HG03025 (cell line): Measurements from ENCODE around the gene EDN3.

Experiments used
- ATAC-seq: cut with Tn5 transposase; IDR thresholded peaks from one replicate; pipeline ENCODE4 v1.9.1; 2021; ENCODE audit warnings: mild to moderate bottlenecking, moderate library complexity; ENCODE audit not compliant: unreplicated experiment, low FRiP score

EDN3 gene

GRCh38 chr20:59307270-59307669 is 6.9 kb downstream of the EDN3 start:
- no peak for ATAC-seq

- no peak for ATAC-seq
These were observed 8.2 kb downstream of the EDN3 start for GRCh38 chr20:59308493-59309201.

DNA sequence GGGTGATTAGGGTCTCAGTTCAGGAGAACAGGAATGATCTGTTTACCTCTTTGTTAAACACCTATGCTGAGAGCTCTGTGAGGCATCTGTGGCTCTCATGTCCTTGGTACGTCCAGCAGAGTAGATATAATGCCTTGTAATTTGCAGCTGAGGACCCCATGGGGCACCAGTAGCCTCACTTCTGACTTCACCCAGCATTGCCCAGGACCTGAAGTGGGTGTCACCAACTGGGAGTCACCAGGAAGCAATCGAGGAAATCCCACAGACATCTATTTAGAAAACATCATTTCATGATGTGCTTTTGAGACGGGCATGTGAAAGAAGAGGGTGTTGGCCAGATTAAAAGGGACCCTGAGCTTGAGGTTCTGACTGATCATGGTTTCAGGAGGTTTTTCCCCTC is 8.8 kb downstream of the EDN3 start:
- ATAC-seq, result no peak

- ATAC-seq, result no peak
These were observed 14.6 kb downstream of the EDN3 start for GRCh38 chr20:59314997-59315396.

DNA sequence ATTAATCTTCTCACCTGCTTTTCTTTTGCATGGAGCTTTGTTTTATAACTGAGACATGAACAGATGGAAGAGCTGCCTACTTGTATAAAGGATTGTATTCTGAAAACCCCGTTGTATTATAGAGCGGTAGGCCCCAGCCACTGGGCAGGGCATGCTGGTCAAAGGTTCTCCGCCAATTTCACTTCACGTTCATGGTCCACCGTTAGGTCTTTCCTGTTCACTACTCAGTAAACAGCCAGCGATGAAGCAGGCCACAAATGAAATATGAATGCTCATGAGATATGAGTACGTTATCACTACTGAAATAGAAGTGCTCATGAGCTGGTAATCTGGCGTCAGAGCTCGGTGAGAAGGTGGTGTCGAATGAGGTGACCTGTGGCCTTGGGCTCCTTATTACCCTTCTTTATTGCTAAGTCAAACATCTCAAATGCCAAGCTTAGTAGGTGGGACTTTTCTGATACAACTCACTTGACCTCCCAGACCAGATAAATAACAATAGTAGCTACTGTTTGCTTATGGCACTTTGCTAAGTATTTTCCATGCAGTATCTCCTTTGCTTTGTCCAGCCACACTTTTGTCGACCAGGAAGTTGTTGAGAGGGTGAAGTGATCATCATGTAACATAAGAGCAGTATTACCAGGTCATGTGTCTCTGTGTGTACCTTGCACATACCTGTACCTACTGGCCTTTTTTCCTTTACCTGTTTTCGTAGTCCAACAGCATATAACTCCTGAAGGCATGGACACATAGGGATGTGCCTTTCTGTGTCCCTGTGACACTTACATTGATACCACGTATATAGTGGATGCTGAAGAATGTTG is 16.7 kb downstream of the EDN3 start:
- no peak for ATAC-seq

GRCh38 chr20:59318201-59318790 is 17.9 kb downstream of the EDN3 start:
- ATAC-seq, result no peak

DNA sequence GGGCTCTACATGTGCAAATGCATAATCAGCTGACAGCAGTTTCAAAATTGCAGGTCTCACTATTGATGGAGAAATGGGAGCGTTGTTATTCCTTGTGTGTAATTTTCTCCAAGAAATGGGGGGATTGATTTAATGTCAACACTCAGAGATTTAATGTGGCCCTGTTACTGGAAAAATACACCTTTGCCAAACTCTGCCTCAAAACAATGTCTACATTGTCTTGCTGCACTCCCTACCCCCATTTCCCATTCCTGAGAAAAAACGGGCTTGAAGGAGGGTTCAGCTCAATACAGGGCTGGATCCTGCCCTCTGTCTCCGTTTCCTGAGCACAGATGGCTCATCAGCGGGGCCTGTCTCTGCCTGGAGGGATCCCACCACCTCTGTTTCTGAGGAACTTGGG is 18.4 kb downstream of the EDN3 start:
- ATAC-seq, result no peak

DNA sequence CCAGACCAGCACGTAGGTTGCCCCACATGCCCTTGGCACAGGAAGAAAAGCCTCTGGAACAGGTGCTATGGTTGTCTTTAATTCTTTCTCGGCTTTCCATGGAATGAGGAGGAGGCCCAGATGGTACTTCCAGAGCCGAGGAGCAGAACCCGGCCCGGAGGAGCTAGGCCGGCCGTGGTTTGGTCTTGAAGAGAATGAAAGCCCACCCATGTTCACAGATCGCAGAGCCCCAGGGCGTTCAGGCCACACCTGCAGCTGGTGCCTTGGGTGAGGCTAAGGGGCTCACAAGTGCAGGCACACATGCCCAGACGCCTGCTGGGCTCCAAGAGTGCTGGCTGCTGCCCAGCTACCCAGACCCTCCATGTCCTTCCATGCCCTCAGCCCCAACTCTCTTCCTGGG is 20.0 kb downstream of the EDN3 start:
- ATAC-seq, result no peak

GRCh38 chr20:59320854-59321647 is 20.6 kb downstream of the EDN3 start:
- ATAC-seq, result no peak

- ATAC-seq, result no peak
These were observed 21.7 kb downstream of the EDN3 start for GRCh38 chr20:59322081-59322480.

GRCh38 chr20:59322585-59323454 is 22.4 kb downstream of the EDN3 start:
- ATAC-seq, result no peak

GRCh38 chr20:59323731-59324130 is 23.3 kb downstream of the EDN3 start:
- no peak for ATAC-seq

DNA sequence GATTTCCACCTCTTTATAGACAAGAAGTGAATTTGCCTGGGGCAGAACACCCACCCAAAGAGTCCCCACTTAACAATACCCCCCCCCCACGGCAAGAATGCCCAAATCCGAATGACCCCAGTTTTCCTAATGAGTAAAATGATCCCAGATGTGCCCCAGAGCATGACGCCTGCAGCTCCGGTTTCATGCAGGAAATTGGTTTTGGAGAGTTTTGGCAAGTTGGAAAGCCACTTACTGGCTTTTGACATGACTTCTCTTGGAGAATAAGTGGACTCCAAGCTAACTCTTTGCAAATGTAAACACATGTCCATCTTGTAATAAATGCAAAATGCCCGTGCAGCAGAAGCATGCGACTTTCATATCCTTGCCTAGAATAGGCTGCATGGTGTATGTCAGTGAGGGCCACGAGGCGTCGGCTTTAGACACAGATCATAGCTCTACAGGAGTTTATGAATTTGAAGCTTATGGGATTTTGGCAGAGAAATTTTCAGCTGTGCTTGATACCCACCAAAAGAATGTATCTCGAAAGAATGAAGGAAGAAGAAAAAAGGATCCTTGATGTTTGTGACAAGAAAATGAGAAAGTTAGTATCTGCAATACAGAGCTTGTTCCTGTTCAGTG is 24.2 kb downstream of the EDN3 start:
- no peak for ATAC-seq

DNA sequence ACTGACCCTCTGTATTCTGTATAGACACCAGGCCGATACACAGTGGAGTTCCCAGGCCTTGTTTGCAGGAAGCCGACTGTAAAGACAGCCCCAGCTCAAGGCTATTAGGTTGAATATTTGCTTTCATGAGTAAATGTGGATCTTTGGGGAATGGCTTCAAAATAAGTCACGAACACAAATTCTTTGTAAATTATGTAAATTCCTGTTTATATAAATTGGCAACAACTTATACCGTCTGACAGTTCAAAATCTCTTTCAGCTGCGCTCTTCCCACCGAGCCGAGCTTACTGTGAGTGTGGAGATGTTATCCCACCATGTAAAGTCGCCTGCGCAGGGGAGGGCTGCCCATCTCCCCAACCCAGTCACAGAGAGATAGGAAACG is 24.7 kb downstream of the EDN3 start:
- no peak for ATAC-seq

GRCh38 chr20:59326188-59326587 is 25.8 kb downstream of the EDN3 start:
- ATAC-seq, result no peak

- no peak for ATAC-seq
These were observed 27.7 kb downstream of the EDN3 start for GRCh38 chr20:59328071-59328470.

DNA sequence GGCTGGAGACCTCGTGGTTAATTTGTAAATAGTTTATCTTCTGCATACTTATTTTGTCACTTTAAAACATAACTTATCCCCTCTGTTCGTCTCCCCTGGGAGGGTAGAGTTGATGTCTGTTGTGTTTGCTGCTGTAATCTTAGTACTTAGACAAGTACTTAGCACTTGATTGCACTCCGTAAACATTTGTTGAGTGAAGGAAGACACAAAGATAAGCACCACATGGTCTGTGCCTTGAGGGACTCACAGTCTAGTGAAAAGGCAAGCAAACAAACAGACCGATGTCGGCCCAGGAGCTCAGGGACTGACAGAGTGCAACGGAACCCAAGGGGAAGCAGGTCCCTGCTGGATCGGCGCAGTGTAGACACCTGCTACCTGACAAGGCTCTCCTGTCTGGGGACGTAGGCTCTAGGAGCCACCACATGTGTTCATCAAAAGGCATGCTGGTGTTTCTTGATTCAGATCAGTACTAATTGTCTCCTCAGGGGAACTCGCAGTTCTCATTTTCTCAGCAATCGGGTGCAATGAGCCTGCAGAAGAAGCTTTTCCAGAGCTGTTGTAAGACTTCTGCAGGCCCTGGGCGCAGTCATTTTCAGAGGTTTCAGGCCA is 31.4 kb downstream of the EDN3 start:
- no peak for ATAC-seq

- ATAC-seq, result no peak
These were observed 32.9 kb downstream of the EDN3 start for GRCh38 chr20:59333260-59333845.

- no peak for ATAC-seq
These were observed 33.5 kb downstream of the EDN3 start for GRCh38 chr20:59333951-59334350.
